Measurements from ENCODE around the gene MMD. TPM values are rescaled to one million over a fixed set of nuclear protein-coding genes. Genes with fewer than 3 reads are reported as not detected.

The MMD gene
- polyA plus RNA-seq, 1 donor from 2014 or later: 111 TPM

GRCh38 chr17:55351226-55351625 is 70.4 kb downstream of the MMD start:
- TF ChIP-seq EZH2 (IDR thresholded peaks at IDR 0.05; ENCODE audit: borderline replicate concordance, insufficient read depth, low read length, poor library complexity, severe bottlenecking): no peak
- Histone ChIP-seq H3K27ac (ENCODE audit: low read length) (no peak overlapping the region), H3F3A (ENCODE audit: insufficient read depth, low read length, poor library complexity, severe bottlenecking) (no peaks in the 10 kb centered on the region), H3K27me3 (ENCODE audit: insufficient read depth, low read depth, low read length) (no peaks in the 10 kb centered on the region), H3K4me2 (ENCODE audit: low read length) (no peak overlapping the region), H4K20me1 (ENCODE audit: insufficient read depth) (no peaks in the 10 kb centered on the region), H3K9ac (ENCODE audit: low read length) (no peak overlapping the region), H3K9me2 (ENCODE audit: insufficient read depth, low read length) (no peaks in the 10 kb centered on the region), H2AFZ (ENCODE audit: low read depth, low read length) (no peak overlapping the region), H3K4me3 (ENCODE audit: low read length) (no peak overlapping the region), H3K79me2 (replicated peaks; ENCODE audit: insufficient read depth, low read length) (no peaks in the 10 kb centered on the region), H3K9me3 (ENCODE audit: low read length) (peaks cover 3% of the 10 kb centered on the region), H3K36me3 (ENCODE audit: insufficient read depth, low read length) (no peaks in the 10 kb centered on the region)

GRCh38 chr17:55350825-55351205 is 70.8 kb downstream of the MMD start:
- TF ChIP-seq TAF1 (IDR thresholded peaks at IDR 0.05; ENCODE audit: low read depth) (no peak), RAD21 (conservative IDR thresholded peaks at IDR 0.05) (no peak), MXI1 (conservative IDR thresholded peaks at IDR 0.05; ENCODE audit: poor library complexity, severe bottlenecking) (no peak), EP300 (conservative IDR thresholded peaks at IDR 0.05; ENCODE audit: poor library complexity, severe bottlenecking) (no peak), EZH2 (IDR thresholded peaks at IDR 0.05; ENCODE audit: borderline replicate concordance, insufficient read depth, low read length, poor library complexity, severe bottlenecking) (no peak), CTCF (IDR thresholded peaks at IDR 0.05; ENCODE audit: poor library complexity, severe bottlenecking) (no peak), SMC3 (conservative IDR thresholded peaks at IDR 0.05; ENCODE audit: poor library complexity) (no peak), POLR2AphosphoS5 (IDR thresholded peaks at IDR 0.05) (no peak)
- TF ChIP-seq, protein P1, sequence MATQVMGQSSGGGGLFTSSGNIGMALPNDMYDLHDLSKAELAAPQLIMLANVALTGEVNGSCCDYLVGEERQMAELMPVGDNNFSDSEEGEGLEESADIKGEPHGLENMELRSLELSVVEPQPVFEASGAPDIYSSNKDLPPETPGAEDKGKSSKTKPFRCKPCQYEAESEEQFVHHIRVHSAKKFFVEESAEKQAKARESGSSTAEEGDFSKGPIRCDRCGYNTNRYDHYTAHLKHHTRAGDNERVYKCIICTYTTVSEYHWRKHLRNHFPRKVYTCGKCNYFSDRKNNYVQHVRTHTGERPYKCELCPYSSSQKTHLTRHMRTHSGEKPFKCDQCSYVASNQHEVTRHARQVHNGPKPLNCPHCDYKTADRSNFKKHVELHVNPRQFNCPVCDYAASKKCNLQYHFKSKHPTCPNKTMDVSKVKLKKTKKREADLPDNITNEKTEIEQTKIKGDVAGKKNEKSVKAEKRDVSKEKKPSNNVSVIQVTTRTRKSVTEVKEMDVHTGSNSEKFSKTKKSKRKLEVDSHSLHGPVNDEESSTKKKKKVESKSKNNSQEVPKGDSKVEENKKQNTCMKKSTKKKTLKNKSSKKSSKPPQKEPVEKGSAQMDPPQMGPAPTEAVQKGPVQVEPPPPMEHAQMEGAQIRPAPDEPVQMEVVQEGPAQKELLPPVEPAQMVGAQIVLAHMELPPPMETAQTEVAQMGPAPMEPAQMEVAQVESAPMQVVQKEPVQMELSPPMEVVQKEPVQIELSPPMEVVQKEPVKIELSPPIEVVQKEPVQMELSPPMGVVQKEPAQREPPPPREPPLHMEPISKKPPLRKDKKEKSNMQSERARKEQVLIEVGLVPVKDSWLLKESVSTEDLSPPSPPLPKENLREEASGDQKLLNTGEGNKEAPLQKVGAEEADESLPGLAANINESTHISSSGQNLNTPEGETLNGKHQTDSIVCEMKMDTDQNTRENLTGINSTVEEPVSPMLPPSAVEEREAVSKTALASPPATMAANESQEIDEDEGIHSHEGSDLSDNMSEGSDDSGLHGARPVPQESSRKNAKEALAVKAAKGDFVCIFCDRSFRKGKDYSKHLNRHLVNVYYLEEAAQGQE (IDR thresholded peaks at IDR 0.05; ENCODE audit: borderline replicate concordance): no peak
- H3K36me3 ChIP-seq (ENCODE audit: insufficient read depth, low read length): no peaks in the 10 kb centered on the region
- no peaks in the 10 kb centered on the region for H3K79me2 ChIP-seq (replicated peaks; ENCODE audit: insufficient read depth, low read length)
- no peaks in the 10 kb centered on the region for H4K20me1 ChIP-seq (ENCODE audit: insufficient read depth)
- no peak overlapping the region for H3K4me3 ChIP-seq (ENCODE audit: low read length)
- H3K9ac ChIP-seq (ENCODE audit: low read length): no peak overlapping the region
- H3K4me2 ChIP-seq (ENCODE audit: low read length): no peak overlapping the region
- no peaks in the 10 kb centered on the region for H3K9me2 ChIP-seq (ENCODE audit: insufficient read depth, low read length)
- no peak overlapping the region for H3K27ac ChIP-seq (ENCODE audit: low read length)
- no peak overlapping the region for H2AFZ ChIP-seq (ENCODE audit: low read depth, low read length)
- H3K27me3 ChIP-seq (ENCODE audit: insufficient read depth, low read depth, low read length): no peaks in the 10 kb centered on the region
- H3K9me3 ChIP-seq (ENCODE audit: low read length): peaks cover 3% of the 10 kb centered on the region
- H3F3A ChIP-seq (ENCODE audit: insufficient read depth, low read length, poor library complexity, severe bottlenecking): no peaks in the 10 kb centered on the region
